GM18526 (cell line): ENCODE results near the gene L3MBTL4.

Source experiments
- POLR2A ChIP-seq: IDR thresholded peaks from 3 replicates; pipeline ENCODE4 v1.6.1; 2011; ENCODE audit not compliant: insufficient read length; ENCODE audit errors: extremely low read depth

L3MBTL4 gene

GRCh38 chr18:6069539-6069938 lies 345.2 kb downstream of the L3MBTL4 start:
- no peak for TF ChIP-seq POLR2A

- no peak for TF ChIP-seq POLR2A
These were observed 345.6 kb downstream of the L3MBTL4 start for GRCh38 chr18:6069103-6069502.

GRCh38 chr18:6060149-6060548 lies 354.6 kb downstream of the L3MBTL4 start:
- no peak for TF ChIP-seq POLR2A

- no peak for TF ChIP-seq POLR2A
These were observed 355.2 kb downstream of the L3MBTL4 start for GRCh38 chr18:6059551-6059950.

- no peak for TF ChIP-seq POLR2A
These were observed 355.8 kb downstream of the L3MBTL4 start for GRCh38 chr18:6058941-6059340.

- no peak for TF ChIP-seq POLR2A
These were observed 357.1 kb downstream of the L3MBTL4 start for GRCh38 chr18:6057604-6058003.

- no peak for TF ChIP-seq POLR2A
These were observed 358.4 kb downstream of the L3MBTL4 start for GRCh38 chr18:6056171-6056910.

- no peak for TF ChIP-seq POLR2A
These were observed 359.0 kb downstream of the L3MBTL4 start for GRCh38 chr18:6055711-6056110.

GRCh38 chr18:6054256-6054842 lies 360.4 kb downstream of the L3MBTL4 start:
- no peak for TF ChIP-seq POLR2A

- TF ChIP-seq POLR2A, result no peak
These were observed 362.2 kb downstream of the L3MBTL4 start for GRCh38 chr18:6052449-6052913.

- TF ChIP-seq POLR2A, result no peak
These were observed 369.9 kb downstream of the L3MBTL4 start for GRCh38 chr18:6044773-6045172.

GRCh38 chr18:6044319-6044718 lies 370.4 kb downstream of the L3MBTL4 start:
- no peak for TF ChIP-seq POLR2A

GRCh38 chr18:6039055-6039454 lies 375.7 kb downstream of the L3MBTL4 start:
- TF ChIP-seq POLR2A, result no peak

GRCh38 chr18:6031442-6031841 lies 383.3 kb downstream of the L3MBTL4 start:
- no peak for TF ChIP-seq POLR2A

GRCh38 chr18:6031002-6031401 lies 383.7 kb downstream of the L3MBTL4 start:
- no peak for TF ChIP-seq POLR2A

- no peak for TF ChIP-seq POLR2A
These were observed 389.9 kb downstream of the L3MBTL4 start for GRCh38 chr18:6024745-6025248.
